ENCODE results near the gene ARID1A.

Gene ARID1A

DNA sequence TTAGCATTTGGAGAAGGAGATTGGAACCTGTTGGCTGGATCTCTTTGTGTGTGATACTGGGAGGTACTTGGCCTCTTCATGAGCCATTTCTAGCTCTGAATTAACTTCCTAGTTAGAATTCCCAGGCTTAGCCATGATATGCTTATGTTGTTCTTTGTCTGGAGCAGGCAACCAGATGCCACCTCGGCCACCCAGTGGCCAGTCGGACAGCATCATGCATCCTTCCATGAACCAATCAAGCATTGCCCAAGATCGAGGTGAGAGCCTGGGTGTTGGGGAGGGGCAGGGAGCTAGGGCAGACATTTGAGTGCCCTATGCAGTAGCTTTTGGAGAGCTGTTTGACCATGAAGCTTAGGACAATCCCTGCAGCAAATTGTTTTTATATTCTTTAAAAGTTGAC lies 65.4 kb downstream of the ARID1A start:
- DNase-seq (ENCODE audit: low spot score): no peak

DNA sequence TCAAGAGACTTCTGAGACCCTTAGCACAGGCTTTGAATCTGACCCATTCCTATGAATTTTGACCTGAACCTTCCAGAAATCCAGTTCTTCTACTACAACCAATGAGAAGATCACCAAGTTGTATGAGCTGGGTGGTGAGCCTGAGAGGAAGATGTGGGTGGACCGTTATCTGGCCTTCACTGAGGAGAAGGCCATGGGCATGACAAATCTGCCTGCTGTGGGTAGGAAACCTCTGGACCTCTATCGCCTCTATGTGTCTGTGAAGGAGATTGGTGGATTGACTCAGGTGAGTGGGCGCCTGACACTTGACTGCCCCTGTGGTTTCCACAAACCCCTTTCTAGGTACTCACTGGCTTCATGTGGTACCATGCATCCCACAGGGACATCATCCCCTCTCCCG lies 71.9 kb downstream of the ARID1A start:
- DNase-seq (ENCODE audit: low spot score): no peak

DNA sequence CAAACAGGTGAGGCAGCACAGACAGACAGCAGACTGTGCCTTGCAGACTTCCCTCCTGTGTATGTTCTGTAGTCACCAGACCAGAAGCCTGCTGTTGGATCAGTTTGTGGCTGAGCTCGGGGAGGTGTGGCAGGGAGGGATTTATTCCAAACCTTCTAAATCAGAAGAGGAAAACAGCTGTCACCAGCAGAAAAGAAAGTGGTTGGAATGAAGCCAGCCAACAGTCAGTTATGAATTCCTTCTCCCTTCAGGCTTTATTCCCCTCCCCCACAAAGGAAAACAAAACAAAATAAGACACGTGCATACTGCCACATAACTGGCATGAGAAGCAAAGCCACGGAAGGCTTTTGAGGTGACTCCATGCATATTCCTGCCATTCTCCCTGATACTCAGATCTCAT lies 72.9 kb downstream of the ARID1A start:
- no peak for DNase-seq (ENCODE audit: low spot score)

DNA sequence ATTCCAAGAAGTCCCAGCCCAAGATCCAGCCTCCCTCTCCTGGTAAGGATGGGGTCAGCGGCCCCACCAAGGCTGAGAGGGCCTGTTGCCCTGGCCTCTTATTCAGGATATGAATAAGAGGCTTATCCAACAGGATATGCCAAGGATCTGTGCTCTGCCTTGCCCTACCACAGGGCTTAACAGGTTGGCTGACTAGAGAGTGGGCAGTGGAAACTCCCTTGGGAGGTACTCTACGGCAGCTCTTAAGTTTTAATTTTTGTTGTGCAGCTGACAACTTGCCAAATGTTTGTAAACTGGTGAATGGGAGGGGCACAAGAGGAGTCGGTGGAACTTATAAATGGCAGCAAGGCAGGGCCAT lies 75.4 kb downstream of the ARID1A start:
- no peak for DNase-seq (ENCODE audit: low spot score)

DNA sequence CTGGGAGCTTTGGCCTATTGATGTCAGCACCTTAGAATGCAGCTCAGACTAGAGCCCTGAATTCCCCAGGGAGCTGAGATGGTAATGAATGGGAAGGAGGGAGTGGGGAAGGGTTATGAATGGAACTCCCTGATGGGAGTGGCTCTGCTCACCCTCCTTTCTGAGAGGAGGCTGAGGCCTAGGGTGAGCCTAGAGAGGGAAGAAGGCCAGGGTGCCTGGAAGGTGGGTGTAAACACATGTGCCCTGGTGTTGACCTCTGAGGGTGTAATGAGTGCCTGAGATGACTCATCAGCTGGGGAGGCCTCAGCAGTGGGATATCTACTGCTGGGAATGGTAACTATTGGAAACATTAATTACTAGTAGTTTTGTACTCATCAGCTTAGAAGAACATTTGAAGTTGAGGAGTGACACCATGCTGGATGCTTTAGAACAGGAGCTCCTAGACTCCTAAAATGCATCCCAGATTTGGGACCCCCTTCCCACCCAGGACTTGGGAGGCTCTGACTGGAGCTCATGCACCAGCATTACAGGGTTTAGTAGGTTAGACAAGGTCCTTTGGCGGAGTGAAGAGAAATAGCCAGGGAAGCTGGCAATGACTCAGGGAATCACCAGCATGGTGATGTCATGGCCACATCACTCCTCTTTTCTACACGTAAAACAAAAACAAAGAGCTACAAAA lies 76.0 kb downstream of the ARID1A start:
- peak; percentile 66 for DNase-seq (ENCODE audit: low spot score)

DNA sequence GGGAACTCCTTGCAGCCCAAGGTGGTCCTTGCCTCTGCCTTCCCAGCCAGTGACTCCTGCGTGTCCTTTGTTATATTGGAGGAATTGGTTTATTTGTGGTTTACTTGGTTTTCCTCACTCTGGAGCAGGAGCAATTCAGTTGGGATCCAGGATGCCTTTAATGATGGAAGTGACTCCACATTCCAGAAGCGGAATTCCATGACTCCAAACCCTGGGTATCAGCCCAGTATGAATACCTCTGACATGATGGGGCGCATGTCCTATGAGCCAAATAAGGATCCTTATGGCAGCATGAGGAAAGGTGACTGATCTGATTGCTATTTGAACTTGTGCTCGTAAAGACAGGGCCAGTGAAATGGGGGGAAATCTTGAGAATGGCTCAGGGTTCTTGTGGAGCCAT lies 76.9 kb downstream of the ARID1A start:
- DNase-seq (ENCODE audit: low spot score): no peak

DNA sequence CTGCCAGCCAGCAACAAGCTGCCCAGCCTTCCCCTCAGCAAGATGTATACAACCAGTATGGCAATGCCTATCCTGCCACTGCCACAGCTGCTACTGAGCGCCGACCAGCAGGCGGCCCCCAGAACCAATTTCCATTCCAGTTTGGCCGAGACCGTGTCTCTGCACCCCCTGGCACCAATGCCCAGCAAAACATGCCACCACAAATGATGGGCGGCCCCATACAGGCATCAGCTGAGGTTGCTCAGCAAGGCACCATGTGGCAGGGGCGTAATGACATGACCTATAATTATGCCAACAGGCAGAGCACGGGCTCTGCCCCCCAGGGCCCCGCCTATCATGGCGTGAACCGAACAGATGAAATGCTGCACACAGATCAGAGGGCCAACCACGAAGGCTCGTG lies 78.6 kb downstream of the ARID1A start:
- no peak for DNase-seq (ENCODE audit: low spot score)

DNA sequence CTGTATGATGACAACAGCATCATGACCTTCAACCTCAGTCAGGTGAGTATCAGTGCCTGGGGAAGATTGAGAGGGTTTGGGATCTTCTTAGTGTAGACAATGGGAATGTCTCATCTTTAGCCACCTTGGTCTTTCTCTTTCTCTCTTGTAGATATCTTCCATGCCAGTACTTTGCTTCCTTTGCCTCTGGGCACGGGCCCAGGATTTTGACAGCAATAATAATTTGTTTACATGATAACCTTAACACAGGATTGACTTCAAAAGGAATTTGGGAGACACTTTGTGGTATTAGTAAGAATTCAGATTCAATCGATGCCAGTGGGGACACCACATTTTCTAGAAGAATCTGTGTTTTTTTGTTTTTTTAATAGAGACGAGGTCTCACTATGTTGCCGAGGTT lies 79.9 kb downstream of the ARID1A start:
- no peak for DNase-seq (ENCODE audit: low spot score)

DNA sequence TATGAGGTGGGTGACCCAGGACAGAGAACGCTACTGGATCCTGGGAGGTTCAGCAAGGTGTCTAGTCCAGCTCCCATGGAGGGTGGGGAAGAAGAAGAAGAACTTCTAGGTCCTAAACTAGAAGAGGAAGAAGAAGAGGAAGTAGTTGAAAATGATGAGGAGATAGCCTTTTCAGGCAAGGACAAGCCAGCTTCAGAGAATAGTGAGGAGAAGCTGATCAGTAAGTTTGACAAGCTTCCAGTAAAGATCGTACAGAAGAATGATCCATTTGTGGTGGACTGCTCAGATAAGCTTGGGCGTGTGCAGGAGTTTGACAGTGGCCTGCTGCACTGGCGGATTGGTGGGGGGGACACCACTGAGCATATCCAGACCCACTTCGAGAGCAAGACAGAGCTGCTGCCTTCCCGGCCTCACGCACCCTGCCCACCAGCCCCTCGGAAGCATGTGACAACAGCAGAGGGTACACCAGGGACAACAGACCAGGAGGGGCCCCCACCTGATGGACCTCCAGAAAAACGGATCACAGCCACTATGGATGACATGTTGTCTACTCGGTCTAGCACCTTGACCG lies 83.4 kb downstream of the ARID1A start:
- DNase-seq (ENCODE audit: low spot score): no peak

DNA sequence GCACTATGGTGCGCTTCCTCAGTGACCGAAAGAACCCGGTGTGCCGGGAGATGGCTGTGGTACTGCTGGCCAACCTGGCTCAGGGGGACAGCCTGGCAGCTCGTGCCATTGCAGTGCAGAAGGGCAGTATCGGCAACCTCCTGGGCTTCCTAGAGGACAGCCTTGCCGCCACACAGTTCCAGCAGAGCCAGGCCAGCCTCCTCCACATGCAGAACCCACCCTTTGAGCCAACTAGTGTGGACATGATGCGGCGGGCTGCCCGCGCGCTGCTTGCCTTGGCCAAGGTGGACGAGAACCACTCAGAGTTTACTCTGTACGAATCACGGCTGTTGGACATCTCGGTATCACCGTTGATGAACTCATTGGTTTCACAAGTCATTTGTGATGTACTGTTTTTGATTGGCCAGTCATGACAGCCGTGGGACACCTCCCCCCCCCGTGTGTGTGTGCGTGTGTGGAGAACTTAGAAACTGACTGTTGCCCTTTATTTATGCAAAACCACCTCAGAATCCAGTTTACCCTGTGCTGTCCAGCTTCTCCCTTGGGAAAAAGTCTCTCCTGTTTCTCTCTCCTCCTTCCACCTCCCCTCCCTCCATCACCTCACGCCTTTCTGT lies 84.6 kb downstream of the ARID1A start:
- DNase-seq (ENCODE audit: low spot score): no peak

DNA sequence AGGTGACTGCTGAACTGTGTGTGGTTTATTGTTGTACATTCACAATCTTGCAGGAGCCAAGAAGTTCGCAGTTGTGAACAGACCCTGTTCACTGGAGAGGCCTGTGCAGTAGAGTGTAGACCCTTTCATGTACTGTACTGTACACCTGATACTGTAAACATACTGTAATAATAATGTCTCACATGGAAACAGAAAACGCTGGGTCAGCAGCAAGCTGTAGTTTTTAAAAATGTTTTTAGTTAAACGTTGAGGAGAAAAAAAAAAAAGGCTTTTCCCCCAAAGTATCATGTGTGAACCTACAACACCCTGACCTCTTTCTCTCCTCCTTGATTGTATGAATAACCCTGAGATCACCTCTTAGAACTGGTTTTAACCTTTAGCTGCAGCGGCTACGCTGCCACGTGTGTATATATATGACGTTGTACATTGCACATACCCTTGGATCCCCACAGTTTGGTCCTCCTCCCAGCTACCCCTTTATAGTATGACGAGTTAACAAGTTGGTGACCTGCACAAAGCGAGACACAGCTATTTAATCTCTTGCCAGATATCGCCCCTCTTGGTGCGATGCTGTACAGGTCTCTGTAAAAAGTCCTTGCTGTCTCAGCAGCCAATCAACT lies 85.5 kb downstream of the ARID1A start:
- no peak for DNase-seq (ENCODE audit: low spot score)

DNA sequence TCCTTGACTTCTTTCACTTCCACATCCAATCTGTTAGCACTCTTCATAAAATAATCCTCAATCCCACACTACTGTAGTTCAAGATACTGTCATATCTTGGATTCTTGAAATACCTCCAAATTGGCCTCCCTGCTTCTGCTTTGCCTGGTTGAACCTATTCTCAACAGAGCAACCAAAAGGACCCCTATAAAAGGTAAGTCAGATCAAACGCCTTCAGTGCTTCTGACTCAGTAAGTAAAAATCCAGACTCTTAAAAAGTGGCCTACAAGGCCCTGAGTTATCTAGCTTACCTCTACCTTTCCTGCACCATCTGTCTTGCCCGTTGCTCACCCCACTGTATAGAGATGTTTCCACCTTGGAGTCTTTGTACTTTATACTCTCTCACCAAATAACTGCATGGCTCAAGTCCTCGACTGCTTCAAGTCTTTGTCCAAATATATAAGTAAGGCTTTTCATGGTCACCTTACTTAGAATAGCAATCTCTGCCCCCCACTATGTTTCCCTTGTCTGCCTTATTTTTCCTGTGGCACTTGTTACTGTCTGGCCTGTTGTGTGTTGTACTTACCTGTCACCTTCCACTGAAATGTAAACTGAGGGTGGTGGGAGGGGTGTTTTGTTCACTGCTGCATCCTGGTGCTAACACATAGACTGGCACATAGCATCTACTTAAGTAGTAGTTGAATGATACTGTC lies 86.9 kb downstream of the ARID1A start:
- no peak for DNase-seq (ENCODE audit: low spot score)

DNA sequence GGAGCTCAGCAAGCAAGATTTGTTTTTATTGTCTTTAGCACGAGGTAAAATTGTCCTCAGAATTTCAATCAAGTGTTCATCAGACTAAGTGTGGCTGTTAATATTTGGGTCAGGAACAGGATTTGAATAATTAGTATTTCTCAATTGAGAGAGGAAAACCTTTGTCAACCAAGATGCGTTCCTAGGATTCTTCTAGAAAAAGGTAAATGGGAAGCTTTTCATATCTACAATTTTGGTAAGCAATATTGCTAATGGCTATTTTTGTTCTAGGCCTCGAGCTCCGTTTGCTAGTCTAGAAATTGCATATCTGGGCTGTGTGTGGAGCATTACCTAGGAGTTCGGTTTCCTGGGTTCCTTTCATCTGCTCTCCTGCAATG lies 87.8 kb downstream of the ARID1A start:
- DNase-seq (ENCODE audit: low spot score): no peak

DNA sequence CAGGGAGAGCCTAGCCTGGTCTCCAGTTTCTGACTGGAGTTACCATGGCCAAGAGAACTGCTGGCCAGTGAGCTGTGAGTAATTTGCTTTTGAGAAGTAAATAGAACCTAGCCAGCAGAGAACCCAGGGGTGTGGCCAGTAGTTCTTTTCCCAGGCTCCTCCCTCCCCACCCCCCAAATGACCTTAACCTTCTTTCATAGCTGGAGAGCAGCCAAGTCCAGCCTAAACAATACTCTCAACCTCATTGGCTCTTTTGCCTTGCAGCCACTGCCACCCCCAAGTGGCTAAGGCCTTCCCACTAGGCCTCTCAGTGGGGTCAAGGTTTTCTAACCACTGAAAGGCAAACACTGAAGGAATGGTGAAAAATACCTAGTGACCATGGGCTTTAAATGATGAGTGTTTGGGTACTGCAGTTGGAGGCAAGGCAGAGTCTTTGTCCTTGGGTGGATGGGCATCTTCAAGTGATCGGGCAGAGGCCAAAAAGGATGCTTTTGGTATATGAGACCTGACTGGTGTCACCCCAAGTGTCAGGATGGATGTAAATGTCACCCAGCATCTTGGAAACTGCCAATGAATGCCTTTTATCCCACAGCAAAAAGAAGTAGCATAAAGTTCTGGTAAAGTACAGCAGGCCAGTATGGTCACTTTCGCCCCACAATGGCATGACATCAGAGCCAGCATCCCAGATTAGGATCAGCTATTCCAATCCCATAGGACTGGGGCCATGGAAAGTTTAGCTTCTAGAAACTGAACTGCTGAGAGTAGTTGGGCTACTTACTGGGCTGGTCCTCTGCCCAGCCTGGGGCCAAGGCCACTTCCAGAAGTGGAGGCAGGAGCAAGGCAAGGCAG lies 88.4 kb downstream of the ARID1A start:
- peak; percentile 84 for DNase-seq (ENCODE audit: low spot score)

DNA sequence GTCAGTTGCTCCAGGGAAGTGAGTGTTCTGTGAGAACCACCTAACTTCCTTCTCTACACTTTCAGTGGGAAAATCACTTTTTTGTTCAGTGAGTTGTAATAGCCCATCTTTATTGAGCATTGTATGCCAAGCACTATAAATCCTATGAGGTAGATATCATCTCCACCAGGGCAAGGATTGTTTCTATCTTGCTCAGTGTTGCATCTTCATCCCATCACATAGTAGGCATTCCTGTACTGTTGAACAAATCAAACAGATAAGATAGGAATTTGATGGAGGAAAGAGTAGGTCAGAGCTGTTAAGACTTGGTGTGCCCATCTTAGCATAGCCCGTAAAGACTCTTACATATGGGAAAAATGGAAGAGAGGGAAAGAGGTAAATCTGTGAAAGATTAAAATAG lies 89.1 kb downstream of the ARID1A start:
- DNase-seq (ENCODE audit: low spot score): no peak

DNA sequence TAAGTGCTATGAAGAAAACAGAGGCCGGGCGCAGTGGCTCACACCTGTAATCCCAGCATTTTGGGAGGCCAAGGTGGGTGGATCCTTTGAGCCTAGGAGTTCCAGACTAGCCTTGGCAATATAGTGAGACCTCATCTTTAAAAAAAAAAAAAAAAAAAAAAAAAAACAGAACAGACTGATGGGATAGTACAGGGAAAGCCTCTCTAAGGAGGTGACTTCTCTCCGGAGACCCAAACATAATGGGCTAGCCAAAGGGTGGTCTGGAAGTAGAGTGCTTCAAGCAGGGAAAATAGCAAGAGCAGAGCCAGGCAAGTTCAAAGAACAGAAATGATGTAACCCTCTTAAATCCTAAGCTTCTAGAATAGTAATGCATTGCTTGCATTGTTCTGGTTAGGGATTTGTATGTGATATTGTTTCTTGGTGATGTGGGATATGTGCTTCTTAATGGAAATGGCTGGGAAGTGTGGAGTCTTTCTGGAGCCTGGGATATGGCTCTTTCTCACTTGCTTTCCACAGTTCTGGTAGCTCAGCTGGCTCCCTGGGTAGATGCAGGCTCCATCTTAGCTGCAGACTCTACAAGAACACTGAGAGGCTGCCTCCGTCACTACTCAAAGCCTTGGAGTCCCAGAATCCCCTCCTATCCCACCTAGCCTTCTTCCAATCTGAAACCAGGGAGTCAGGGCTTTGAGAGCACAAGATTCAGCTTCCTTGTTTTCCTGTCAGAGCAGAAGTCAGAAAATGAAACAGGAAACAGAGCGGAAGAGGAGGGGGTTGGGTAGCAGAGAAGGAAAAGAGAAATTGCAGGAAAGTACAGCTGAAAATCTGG lies 90.0 kb downstream of the ARID1A start:
- DNase-seq (ENCODE audit: low spot score): no peak

DNA sequence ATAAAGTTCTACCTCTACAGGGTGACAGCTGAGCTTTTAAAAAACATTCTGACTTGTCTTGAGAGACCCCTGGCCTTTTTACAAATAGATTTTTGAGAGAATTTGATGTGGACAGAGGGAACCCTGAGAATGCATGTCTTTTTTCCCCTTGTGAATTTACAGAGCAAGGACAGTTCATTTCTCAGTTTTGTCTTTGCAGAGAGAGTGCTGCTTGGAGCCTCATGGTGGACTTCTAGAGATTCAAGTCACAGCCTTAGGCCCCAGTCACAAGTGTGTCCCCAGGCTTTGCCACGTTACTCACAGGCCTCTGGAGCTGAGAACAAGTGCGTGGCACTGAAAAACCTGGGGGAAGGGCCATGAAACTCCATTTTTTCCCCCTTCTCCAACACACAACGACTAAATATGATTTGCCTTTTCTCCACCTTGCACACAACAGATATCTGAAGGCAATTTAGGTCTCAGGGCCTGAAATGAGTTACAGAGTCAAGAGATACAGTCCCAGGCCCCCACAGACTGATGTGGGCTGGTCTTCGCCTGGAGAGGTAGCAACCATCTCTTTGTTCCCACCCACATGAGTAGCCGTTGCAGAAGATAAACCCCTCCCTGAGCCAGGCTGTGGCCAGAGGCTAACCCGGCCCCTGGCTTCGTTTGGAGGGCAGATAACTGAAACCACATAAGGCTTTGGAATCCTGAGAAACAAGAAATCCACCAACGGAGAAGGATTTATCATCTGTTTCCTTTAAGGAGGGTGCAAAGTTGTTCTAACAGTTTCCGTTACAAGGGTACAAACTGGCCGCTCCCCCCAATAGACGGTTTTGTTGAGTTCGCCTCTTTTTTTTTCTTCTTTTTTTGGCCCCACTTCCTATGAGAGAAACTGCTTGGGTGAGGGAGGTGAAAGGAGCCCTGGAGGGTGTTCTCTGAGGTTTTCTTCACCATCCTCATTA lies 90.9 kb downstream of the ARID1A start:
- peak; percentile 74 for DNase-seq (ENCODE audit: low spot score)

DNA sequence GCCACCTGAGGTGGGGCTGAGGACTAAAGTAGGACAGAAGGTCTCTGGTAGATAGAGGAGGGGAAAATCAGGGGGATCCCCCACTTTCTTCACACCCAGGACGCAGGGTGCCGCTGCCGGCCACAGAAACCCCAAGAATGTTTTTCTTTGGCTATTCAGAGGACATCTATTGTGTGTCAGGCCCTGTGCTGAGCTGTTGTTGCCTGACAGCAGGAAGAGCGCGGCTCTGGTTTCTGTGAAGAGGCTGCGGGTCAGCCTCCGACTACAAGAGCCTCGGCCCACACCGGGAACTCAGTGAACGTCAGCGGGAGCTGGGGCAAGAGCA lies 91.5 kb downstream of the ARID1A start:
- DNase-seq (ENCODE audit: low spot score): no peak

DNA sequence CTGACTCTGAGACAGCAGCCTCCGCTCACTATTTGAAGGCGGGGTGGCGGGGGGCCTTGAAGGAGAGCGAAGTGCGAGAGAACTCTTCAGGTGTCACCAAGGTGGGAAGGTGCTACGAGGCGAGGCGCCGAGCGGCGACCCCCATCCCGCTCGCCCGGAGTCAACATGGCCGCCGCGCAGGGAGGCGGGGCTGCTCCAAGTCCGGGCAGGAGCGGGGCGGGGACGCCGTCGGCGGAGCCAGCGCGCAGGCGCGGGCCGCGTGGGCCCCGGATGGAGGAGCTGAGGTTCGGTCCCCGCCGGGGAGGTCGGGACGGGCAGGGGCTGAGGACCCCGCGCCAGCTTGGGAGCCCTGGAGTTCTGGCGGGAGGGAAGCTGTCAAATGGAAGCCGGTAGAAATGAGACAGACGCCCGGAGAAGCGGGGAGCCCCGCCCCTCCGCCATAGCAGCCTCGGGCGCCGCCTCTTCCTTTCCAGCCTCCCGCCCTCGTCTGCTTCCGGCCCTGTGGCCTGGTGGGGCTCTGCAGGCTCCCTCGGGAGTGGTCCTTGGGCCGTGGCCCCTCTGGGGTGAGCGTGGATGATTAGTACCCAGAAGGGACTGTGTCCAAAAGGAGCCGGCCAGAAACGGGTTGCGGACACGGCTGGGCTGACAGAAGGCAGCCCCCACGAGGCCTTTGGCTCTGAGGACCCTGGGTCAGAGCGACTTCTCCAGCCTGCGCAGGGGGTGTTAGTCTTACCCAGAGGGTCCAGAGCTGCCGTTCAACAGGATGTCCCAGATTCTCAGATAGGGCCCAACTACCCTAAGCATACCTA lies 92.1 kb downstream of the ARID1A start, which contains the start of gene PIGV:
Gene PIGV, plus strand, starts transcription at position 245 of the 809 bp plus-strand sequence. CDS start 2,866 bp downstream, outside the sequence.
- peak; percentile 79 for DNase-seq (ENCODE audit: low spot score)
